GM18519 (cell line): ENCODE data around the gene MLX.
A peak's percentile ranks its signal among the peaks of the same experiment; 100 is the strongest.
"Not testable (repeated sequence)": the region's sequence is repeated elsewhere in the genome, so short reads cannot be mapped to it uniquely, and the experiment has no call there.

Experiments
- ATAC-seq: cut with Tn5 transposase; IDR thresholded peaks from one replicate; pipeline ENCODE4 v1.9.1; 2021; ENCODE audit warnings: mild to moderate bottlenecking, moderate library complexity; ENCODE audit not compliant: unreplicated experiment, low FRiP score

The MLX gene

GRCh38 chr17:42577532-42578281 is 10.8 kb downstream of the MLX start, which contains the start of gene PSMC3IP:
TSS of gene PSMC3IP (minus strand) at chr17:42577729. CDS start at chr17:42577686, 43 bp downstream.
- peak; percentile 49 for ATAC-seq

- no peak for ATAC-seq
These were observed 11.5 kb downstream of the MLX start for GRCh38 chr17:42578282-42578869.

GRCh38 chr17:42579794-42580551 is 13.1 kb downstream of the MLX start:
- no peak for ATAC-seq

- no peak for ATAC-seq
These were observed 14.9 kb downstream of the MLX start for GRCh38 chr17:42581744-42582270.

- ATAC-seq: no peak
These were observed 18.0 kb downstream of the MLX start for GRCh38 chr17:42584880-42585279.

GRCh38 chr17:42585353-42585752 is 18.5 kb downstream of the MLX start:
- ATAC-seq: no peak

GRCh38 chr17:42586514-42587230 is 19.8 kb downstream of the MLX start:
- no peak for ATAC-seq

GRCh38 chr17:42590886-42591285 is 24.0 kb downstream of the MLX start:
- no peak for ATAC-seq

- ATAC-seq: no peak
These were observed 24.5 kb downstream of the MLX start for GRCh38 chr17:42591411-42591810.

- no peak for ATAC-seq
These were observed 29.5 kb downstream of the MLX start for GRCh38 chr17:42596386-42596785.

GRCh38 chr17:42598905-42599304 is 32.0 kb downstream of the MLX start:
- ATAC-seq: no peak

GRCh38 chr17:42603318-42603717 is 36.4 kb downstream of the MLX start:
- no peak for ATAC-seq

- no peak for ATAC-seq
These were observed 40.9 kb downstream of the MLX start for GRCh38 chr17:42607769-42608168.

GRCh38 chr17:42608305-42609181 is 41.6 kb downstream of the MLX start:
- no peak for ATAC-seq

- ATAC-seq: peak; percentile 84
These were observed 42.4 kb downstream of the MLX start, which contains the start of the genes RETREG3 and TUBG1 for GRCh38 chr17:42609182-42609813. TSS of gene RETREG3 (minus strand) at chr17:42609374. CDS start at chr17:42609324, 50 bp downstream. TSS of gene TUBG1 (plus strand) at chr17:42609683. CDS start at chr17:42609738, 55 bp downstream.

- not testable (repeated sequence) for ATAC-seq
These were observed 43.2 kb downstream of the MLX start for GRCh38 chr17:42609814-42610801.

GRCh38 chr17:42612013-42612412 is 45.1 kb downstream of the MLX start:
- no peak for ATAC-seq
